Common myeloid progenitor, CD34-positive (primary cell): ENCODE measurements around the gene ADAMTSL2.

Source experiments
- CTCF ChIA-PET: fragments of 350-600 bp; sonication (Branson Sonifier 250); formaldehyde crosslinking; loops from one replicate; lab custom pipeline; 2021; ENCODE audit warnings: antibody characterized with exemption; lab: Charles Lee
- POLR2A ChIA-PET: fragments of 350-600 bp; sonication (Branson Sonifier 250); formaldehyde crosslinking; loops from one replicate; lab custom pipeline; 2021; ENCODE audit warnings: antibody characterized with exemption; lab: Charles Lee
- DNase-seq, 3 donors: peaks; one replicate each; pipeline versions ENCODE4 v3.0.0 to v3.0.0-alpha.2; 2013
- H3K27ac ChIP-seq, 2 experiments: 1 replicate in 1 of 2; 2 replicates in 1 of 2; pipeline ENCODE4 v1.7.0; 2013; ENCODE audit warnings: inconsistent platforms in 2 of 2, low read length in 2 of 2, mild to moderate bottlenecking in 2 of 2, low read depth in 1 of 2, moderate library complexity in 1 of 2; ENCODE audit not compliant: severe bottlenecking in 2 of 2, insufficient read depth in 1 of 2, poor library complexity in 1 of 2
- H3K27me3 ChIP-seq, 5 experiments: replicated peaks in 2 of 5; 1 replicate in 3 of 5; 2 replicates in 2 of 5; pipeline versions ENCODE4 v1.6.1 to v1.7.0; 2013; ENCODE audit warnings: low read length in 4 of 5, mild to moderate bottlenecking in 2 of 5, moderate library complexity in 2 of 5, inconsistent platforms in 1 of 5; ENCODE audit not compliant: insufficient read depth in 5 of 5, control insufficient read depth in 4 of 5
- H3K36me3 ChIP-seq, 4 experiments: 1 replicate in 2 of 4; 2 replicates in 2 of 4; pipeline versions ENCODE4 v1.6.1 to v1.7.0; 2013; ENCODE audit warnings: low read length in 3 of 4, control low read depth in 1 of 4, mild to moderate bottlenecking in 1 of 4; ENCODE audit not compliant: control insufficient read depth in 4 of 4, insufficient read depth in 4 of 4
- H3K4me1 ChIP-seq, 4 experiments: 1 replicate in 3 of 4; 2 replicates in 1 of 4; pipeline versions ENCODE4 v1.6.1 to v1.7.1; 2013; ENCODE audit warnings: low read length in 3 of 4, mild to moderate bottlenecking in 3 of 4, control low read depth in 1 of 4, inconsistent platforms in 1 of 4, moderate library complexity in 1 of 4; ENCODE audit not compliant: control insufficient read depth in 4 of 4, insufficient read depth in 4 of 4; ENCODE audit errors: control extremely low read depth in 1 of 4
- H3K4me3 ChIP-seq, 7 experiments: 1 replicate in 4 of 7; 2 replicates in 3 of 7; pipeline versions ENCODE4 v1.5.1 to v1.7.0; 2013; ENCODE audit warnings: mild to moderate bottlenecking in 7 of 7, low read length in 6 of 7, moderate library complexity in 6 of 7, inconsistent platforms in 2 of 7, low read depth in 2 of 7, control low read depth in 1 of 7; ENCODE audit not compliant: insufficient read depth in 4 of 7, control insufficient read depth in 1 of 7; ENCODE audit errors: extremely low read depth in 1 of 7
- H3K9me3 ChIP-seq, 5 experiments: 1 replicate in 4 of 5; 2 replicates in 1 of 5; pipeline versions ENCODE4 v1.6.1 to v1.7.1; 2013; ENCODE audit warnings: low read length in 4 of 5, mild to moderate bottlenecking in 2 of 5, inconsistent platforms in 1 of 5, low read depth in 1 of 5, moderate library complexity in 1 of 5; ENCODE audit not compliant: control insufficient read depth in 4 of 5, insufficient read depth in 2 of 5; ENCODE audit errors: control extremely low read depth in 1 of 5
- WGBS: methylation state at CpG from one replicate; pipeline ENCODE4 v1.1.5; 2013; ENCODE audit not compliant: insufficient coverage; 5-methylcytosine and 5-hydroxymethylcytosine counted together

Gene ADAMTSL2

DNA sequence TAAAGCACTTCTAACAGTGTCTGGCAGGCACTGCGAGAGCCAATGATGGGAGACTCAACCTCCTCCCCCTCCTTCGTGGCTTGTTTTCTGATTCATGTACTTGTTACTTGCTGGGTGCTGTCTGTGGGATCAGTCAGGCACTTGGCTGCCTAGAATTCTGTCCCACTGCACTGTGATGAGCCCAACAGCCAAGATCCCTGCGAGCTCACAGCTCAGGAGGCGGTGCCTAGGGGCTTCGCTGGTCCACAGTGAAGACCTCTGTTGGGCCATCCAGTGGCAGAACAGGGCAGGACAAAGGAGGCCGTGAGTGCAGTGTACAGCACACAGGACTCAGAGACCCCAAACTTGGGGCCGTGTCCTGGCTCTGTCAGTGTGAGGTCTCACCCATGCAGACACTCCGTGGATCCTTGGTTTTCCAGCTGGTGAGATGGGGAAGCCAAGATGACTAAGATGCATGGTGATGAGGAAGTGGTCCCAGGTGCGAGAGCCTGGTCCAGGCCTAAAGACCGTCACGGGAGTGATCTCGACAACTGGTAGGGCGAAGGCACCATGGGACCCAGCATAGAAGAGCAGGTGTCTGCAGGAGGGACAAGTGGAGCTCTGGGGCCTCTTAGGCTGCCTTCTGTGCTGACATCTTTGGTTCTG lies 29.2 kb upstream of the ADAMTSL2 start:
- no peaks in the 10 kb centered on the region for H3K27me3 ChIP-seq
- H3K36me3 ChIP-seq = no peaks in the 10 kb centered on the region
- H3K4me1 ChIP-seq = peaks cover 0 to 25% (median 20%) of the 10 kb centered on the region in 4 experiments
- DNase-seq = no peak
- no peak overlapping the region for H3K27ac ChIP-seq
- WGBS = 89% methylated on average over 10 of the region's 13 CpGs
- H3K4me3 ChIP-seq = no peak overlapping the region
- ChIA-PET CTCF (interaction anchor here (1.0 to 1.6 kb wide), 4 partner anchors 9 to 211 kb away, joined by 3 to 6 read pairs (median 3); no protein-coding TSS in a partner anchor), POLR2A (no interaction called here)
- peaks cover 6 to 21% (median 11%) of the 10 kb centered on the region in 5 experiments for H3K9me3 ChIP-seq

DNA sequence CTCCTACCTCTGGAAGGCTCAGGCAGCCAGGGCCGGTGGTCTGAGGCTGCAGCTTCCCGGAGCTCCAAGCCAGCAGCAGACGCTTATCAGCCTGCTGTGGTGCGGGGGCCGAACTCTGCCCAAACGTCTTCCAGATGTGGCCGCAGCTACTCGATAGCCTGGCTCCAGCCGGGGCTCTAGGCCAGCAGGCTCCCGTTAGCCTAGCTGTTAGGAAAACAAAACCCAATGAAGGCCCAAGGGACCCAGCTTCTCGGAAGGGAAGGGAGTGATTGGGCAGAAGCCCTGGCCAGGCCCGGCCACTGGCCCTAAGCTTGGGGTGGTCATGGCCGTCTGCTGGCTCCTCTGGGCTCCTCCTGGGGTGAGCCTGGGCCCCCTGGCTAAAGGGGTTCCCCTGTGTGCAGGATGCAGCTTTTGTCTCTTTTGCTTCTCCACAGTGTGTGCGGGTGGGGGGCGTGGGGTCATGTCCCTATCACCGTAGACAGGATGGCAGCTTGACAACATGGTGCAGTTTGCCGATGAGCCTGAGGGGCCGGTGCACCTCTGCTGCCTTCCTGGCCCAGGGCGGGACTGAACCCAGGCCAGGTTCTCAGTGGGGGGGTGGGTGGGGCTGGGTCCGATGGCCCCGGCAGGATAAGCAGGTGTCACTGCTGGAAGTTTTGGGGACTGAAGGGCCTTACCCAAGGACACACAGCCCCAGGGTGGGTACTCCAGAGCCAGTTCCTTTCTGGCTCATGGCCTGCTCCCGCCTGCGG lies 28.4 kb upstream of the ADAMTSL2 start:
- Histone ChIP-seq H3K4me1 (peaks cover 0 to 25% (median 20%) of the 10 kb centered on the region in 4 experiments), H3K4me3 (no peak overlapping the region), H3K9me3 (peaks cover 6 to 21% (median 9%) of the 10 kb centered on the region in 5 experiments), H3K36me3 (no peaks in the 10 kb centered on the region), H3K27me3 (no peaks in the 10 kb centered on the region), H3K27ac (no peak overlapping the region)
- DNase-seq = no peak
- WGBS = 88% methylated on average over 19 of the region's 23 CpGs
- CTCF ChIA-PET = interaction anchor here (1.0 to 1.6 kb wide), 4 partner anchors 10 to 210 kb away, joined by 3 to 6 read pairs (median 3); no protein-coding TSS in a partner anchor
- POLR2A ChIA-PET = no interaction called here

DNA sequence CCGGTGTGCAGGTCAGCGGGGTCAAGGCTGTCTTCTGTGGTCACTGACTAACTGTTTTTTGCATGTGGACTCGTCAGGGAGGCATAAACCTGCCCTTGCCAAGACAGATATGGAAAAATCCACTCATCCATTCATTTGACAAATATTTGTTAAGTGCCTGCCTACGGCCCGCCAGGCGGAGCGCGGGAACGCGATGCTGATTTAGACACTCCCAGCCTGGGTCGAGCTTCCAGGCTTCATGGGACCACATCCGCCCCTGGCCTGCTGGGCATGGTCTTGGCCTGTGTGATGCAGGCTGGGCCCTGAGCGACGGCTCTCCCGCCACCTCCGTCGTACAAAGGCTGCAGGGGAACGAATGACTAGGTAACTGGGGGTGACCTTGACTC lies 27.9 kb upstream of the ADAMTSL2 start:
- POLR2A ChIA-PET = no interaction called here
- 97% methylated on average over 18 of the region's 18 CpGs for WGBS
- DNase-seq = no peak

DNA sequence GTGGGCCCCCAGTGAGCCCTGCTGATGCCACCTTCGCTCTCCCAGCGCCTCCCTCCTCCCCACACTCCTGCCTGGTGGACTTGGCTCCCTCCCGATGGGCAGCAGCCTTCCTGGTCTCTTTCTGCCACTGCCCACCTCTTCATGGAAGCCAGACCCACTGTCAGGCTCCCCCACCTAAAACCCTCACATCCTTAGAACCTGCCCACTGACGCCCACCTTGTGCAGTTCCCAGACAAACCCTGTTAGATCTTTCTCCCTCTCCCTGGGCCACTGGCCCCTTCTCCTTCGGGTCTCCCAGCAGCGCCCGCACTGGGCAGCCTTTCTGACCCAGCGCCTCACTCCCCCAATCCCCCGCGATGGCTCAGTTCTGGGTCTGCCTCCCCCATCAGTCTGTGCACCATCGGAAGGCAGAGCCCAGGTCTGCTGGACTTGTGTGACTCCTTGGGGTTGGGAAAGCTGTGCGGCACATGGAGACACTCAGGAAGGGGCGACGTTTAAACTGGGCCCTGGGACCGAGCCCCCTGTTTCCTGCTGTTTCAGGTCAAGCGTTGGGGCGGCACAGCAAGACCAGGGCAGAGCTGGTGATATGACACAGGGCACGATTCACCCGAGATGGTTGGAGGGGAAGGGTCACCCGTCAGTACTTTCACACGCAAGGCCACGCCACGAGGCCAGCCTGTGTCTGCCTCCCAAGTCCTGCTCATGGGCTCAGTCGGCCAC lies 27.1 kb upstream of the ADAMTSL2 start:
- DNase-seq = no peak
- H3K27ac ChIP-seq = no peak overlapping the region
- H3K4me3 ChIP-seq = no peak overlapping the region
- 95% methylated on average over 18 of the region's 24 CpGs for WGBS
- peaks cover 0 to 7% (median 2%) of the 10 kb centered on the region in 5 experiments for H3K9me3 ChIP-seq
- H3K36me3 ChIP-seq = no peaks in the 10 kb centered on the region
- peaks cover 0 to 25% (median 20%) of the 10 kb centered on the region in 4 experiments for H3K4me1 ChIP-seq
- CTCF ChIA-PET = interaction anchor here (0.7 kb wide), 1 partner anchor 22 kb away, joined by 3 read pairs; no protein-coding TSS in a partner anchor
- H3K27me3 ChIP-seq = no peaks in the 10 kb centered on the region
- POLR2A ChIA-PET = no interaction called here

More for the DNA sequence above, 27.9 kb upstream of the ADAMTSL2 start:
- no peak overlapping the region for H3K27ac ChIP-seq
- CTCF ChIA-PET = interaction anchor here (1.6 kb wide), 1 partner anchor 102 kb away, joined by 3 read pairs; no protein-coding TSS in a partner anchor
- H3K4me1 ChIP-seq = peaks cover 0 to 25% (median 20%) of the 10 kb centered on the region in 4 experiments
- H3K36me3 ChIP-seq = no peaks in the 10 kb centered on the region
- no peak overlapping the region for H3K4me3 ChIP-seq
- H3K27me3 ChIP-seq = no peaks in the 10 kb centered on the region
- peaks cover 6 to 15% (median 7%) of the 10 kb centered on the region in 5 experiments for H3K9me3 ChIP-seq

DNA sequence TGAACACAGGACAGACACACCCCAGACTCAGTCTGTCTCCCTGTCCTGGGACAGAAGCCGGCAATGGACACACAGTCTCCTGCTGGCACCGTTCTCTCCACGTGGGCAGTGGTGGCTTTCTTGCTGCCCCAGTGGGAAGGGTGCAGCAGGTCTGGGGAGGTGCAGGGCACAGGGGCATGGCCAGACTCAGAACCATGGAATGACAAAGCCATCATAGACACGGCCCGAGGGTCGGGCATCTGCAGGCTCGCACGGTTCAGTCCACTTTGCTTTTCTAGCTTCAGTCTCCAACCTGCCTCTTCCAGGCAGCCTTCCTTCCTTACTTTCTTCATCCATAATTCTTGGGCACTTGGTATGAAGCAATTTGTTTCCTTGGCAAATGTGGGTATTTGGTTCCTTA lies 26.5 kb upstream of the ADAMTSL2 start:
- 97% methylated on average over 6 of the region's 8 CpGs for WGBS
- DNase-seq = no peak
- Histone ChIP-seq H3K36me3 (no peaks in the 10 kb centered on the region), H3K4me3 (no peak overlapping the region), H3K4me1 (peaks cover 0 to 25% (median 20%) of the 10 kb centered on the region in 4 experiments), H3K9me3 (peaks cover 0 to 1% (median 0%) of the 10 kb centered on the region in 5 experiments), H3K27ac (no peak overlapping the region), H3K27me3 (no peaks in the 10 kb centered on the region)
- ChIA-PET CTCF (interaction anchor here (0.7 kb wide), 1 partner anchor 23 kb away, joined by 3 read pairs; no protein-coding TSS in a partner anchor), POLR2A (no interaction called here)

DNA sequence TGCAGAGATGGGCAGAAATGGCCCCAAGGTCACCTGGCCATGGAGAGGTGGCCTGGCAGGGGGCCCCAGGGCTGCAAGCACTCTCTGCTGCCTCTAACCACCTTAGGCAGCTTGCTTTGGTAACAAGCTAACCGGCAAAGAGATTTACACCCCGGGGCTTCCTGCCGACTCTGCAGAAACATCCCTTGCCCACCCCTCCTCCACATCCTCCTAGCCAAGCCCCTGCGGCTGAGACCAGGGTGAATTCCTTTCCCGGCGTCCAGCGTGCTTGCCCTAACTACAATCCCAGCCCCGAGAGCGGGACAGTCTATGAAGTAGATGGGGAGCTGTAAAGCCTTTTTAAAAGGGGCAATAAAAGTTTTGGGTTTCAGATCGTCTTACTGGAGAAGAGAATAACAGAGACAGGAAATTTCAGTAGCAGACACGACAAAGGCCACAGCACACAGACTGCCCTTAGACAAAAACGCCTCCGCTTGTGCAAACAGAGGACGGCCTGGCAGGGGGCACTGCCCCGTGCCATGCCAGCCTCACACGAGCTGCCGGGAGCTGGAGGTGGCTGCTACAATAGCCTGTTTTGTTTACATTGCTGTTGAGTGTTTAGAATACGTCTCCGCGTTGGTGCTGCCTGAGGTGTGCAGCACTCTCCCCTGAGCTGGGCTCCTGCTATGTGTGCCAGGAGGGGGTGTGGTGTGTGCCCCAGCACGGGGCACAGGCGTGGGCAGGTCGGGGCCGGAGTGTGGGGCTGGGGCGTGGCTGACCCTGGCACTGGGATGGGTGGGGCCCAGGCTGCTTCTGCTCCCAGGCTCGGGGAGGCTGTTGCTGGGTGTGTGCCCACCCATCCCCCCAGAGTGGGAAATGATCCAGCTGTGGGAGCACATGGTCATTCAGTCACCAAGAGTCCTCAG lies 25.1 kb upstream of the ADAMTSL2 start:
- Histone ChIP-seq H3K4me3 (peak overlapping the region in 4 of 7 experiments; percentile 5 to 68 (median 48)), H3K9me3 (no peaks in the 10 kb centered on the region), H3K27me3 (no peaks in the 10 kb centered on the region), H3K27ac (no peak overlapping the region), H3K4me1 (peaks cover 0 to 26% (median 20%) of the 10 kb centered on the region in 4 experiments), H3K36me3 (no peaks in the 10 kb centered on the region)
- 9% methylated on average over 16 of the region's 26 CpGs for WGBS
- DNase-seq = peak; percentile 12 to 50 (median 48)
- ChIA-PET POLR2A (interaction anchor here (0.7 to 1.2 kb wide), 2 partner anchors 12 to 46 kb away, joined by 3 to 4 read pairs; no protein-coding TSS in a partner anchor), CTCF (interaction anchor here (1.0 to 1.9 kb wide), 11 partner anchors 13 to 322 kb away, joined by 3 to 9 read pairs (median 4); no protein-coding TSS in a partner anchor)
